Measurements from ENCODE around the gene TBC1D1.

Gene TBC1D1

GRCh38 chr4:38170338-38171169 is 279.7 kb downstream of the TBC1D1 start:
- Histone ChIP-seq H3K36me3 (ENCODE audit: control insufficient read depth, insufficient read depth, low read length) (no peaks in the 10 kb centered on the region), H3K27ac (ENCODE audit: low read depth, low read length) (no peak overlapping the region), H3K27me3 (ENCODE audit: control insufficient read depth, insufficient read depth, low read length) (no peaks in the 10 kb centered on the region), H3K9ac (ENCODE audit: low read length) (no peak overlapping the region), H3K9me3 (ENCODE audit: control insufficient read depth, insufficient read depth, low read depth, low read length) (no peaks in the 10 kb centered on the region), H3K4me3 (ENCODE audit: low read depth, low read length) (no peak overlapping the region), H3K4me1 (ENCODE audit: control insufficient read depth, insufficient read depth, low read length) (no peaks in the 10 kb centered on the region)

- no peaks in the 10 kb centered on the region for H3K27me3 ChIP-seq (ENCODE audit: control insufficient read depth, insufficient read depth, low read length)
- H3K9ac ChIP-seq (ENCODE audit: low read length): no peak overlapping the region
- H3K4me3 ChIP-seq (ENCODE audit: low read depth, low read length): no peak overlapping the region
- H3K9me3 ChIP-seq (ENCODE audit: control insufficient read depth, insufficient read depth, low read depth, low read length): no peaks in the 10 kb centered on the region
- no peaks in the 10 kb centered on the region for H3K4me1 ChIP-seq (ENCODE audit: control insufficient read depth, insufficient read depth, low read length)
- no peak overlapping the region for H3K27ac ChIP-seq (ENCODE audit: low read depth, low read length)
- H3K36me3 ChIP-seq (ENCODE audit: control insufficient read depth, insufficient read depth, low read length): no peaks in the 10 kb centered on the region
Observed at GRCh38 chr4:38172078-38172477, 281.2 kb downstream of the TBC1D1 start.

DNA sequence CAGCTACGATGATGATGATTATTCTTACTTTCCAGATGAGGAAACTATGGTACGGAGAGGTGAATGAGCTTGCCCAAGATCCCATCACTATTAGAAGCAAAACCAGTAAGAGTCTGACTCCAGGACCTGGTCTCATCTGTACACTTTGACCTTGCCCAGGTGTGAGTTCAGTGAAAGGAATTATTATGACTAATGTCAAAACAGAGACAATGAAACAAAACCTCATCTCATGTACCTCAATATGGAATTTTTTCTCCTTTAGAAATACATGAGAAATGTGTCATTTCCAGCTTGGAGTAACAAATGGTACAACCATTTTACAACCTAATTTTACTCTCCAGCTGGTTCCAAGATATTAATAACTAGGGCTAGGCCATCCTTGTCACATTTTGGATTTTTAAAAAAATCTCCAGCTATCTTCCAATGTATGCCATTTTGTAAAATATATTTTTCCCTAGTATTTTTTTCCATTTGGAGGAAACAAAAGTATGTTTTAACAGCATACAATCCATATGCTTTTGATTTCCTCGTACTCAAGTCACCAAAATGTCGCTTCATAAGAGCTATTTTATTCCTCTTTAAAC is 283.1 kb downstream of the TBC1D1 start:
- no peak overlapping the region for H3K9ac ChIP-seq (ENCODE audit: low read length)
- no peaks in the 10 kb centered on the region for H3K4me1 ChIP-seq (ENCODE audit: control insufficient read depth, insufficient read depth, low read length)
- H3K27ac ChIP-seq (ENCODE audit: low read depth, low read length): no peak overlapping the region
- no peaks in the 10 kb centered on the region; the same call in 1 of the 2 replicates for H3K9me3 ChIP-seq (ENCODE audit: control insufficient read depth, insufficient read depth, low read depth, low read length)
- H3K36me3 ChIP-seq (ENCODE audit: control insufficient read depth, insufficient read depth, low read length): no peaks in the 10 kb centered on the region
- no peak overlapping the region for H3K4me3 ChIP-seq (ENCODE audit: low read depth, low read length)
- no peaks in the 10 kb centered on the region for H3K27me3 ChIP-seq (ENCODE audit: control insufficient read depth, insufficient read depth, low read length)

- no peak overlapping the region for H3K9ac ChIP-seq (ENCODE audit: low read length)
Observed at GRCh38 chr4:38174801-38175200, 283.9 kb downstream of the TBC1D1 start.

DNA sequence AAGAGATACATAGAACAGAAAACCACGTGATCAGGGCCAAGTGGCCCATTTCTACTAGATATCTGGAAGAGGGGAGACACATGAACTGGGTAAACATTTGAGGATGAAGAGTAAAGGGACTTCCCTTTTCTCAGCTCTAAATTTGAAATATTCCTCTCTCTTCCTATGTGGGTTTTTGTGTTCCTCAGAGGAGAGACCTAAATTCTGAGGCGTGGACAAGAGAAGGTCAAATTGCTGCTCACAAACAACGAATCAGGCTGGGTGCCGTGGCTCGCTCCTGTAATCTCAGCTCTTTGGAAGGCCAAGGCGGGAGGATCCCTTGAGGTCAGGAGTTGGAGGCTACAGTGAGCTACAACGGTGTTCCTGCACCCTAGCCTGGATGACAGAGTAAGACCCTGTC is 285.3 kb downstream of the TBC1D1 start:
- peaks cover 6% of the 10 kb centered on the region; the same call in 1 of the 2 replicates for H3K4me1 ChIP-seq (ENCODE audit: control insufficient read depth, insufficient read depth, low read length)
- no peak overlapping the region for H3K9ac ChIP-seq (ENCODE audit: low read length)
- peaks cover 3% of the 10 kb centered on the region; the same call in 1 of the 2 replicates for H3K9me3 ChIP-seq (ENCODE audit: control insufficient read depth, insufficient read depth, low read depth, low read length)

More at GRCh38 chr4:38174801-38175200, 283.9 kb downstream of the TBC1D1 start:
- H3K4me1 ChIP-seq (ENCODE audit: control insufficient read depth, insufficient read depth, low read length): peaks cover under 1% of the 10 kb centered on the region; the same call in 1 of the 2 replicates
- no peak overlapping the region for H3K27ac ChIP-seq (ENCODE audit: low read depth, low read length)
- H3K36me3 ChIP-seq (ENCODE audit: control insufficient read depth, insufficient read depth, low read length): no peaks in the 10 kb centered on the region
- H3K27me3 ChIP-seq (ENCODE audit: control insufficient read depth, insufficient read depth, low read length): no peaks in the 10 kb centered on the region
- peaks cover 2% of the 10 kb centered on the region; the same call in 1 of the 2 replicates for H3K9me3 ChIP-seq (ENCODE audit: control insufficient read depth, insufficient read depth, low read depth, low read length)
- no peak overlapping the region for H3K4me3 ChIP-seq (ENCODE audit: low read depth, low read length)

GRCh38 chr4:38177035-38177546 is 286.2 kb downstream of the TBC1D1 start:
- H3K9ac ChIP-seq (ENCODE audit: low read length): no peak overlapping the region
- peaks cover 10% of the 10 kb centered on the region; the same call in 1 of the 2 replicates for H3K9me3 ChIP-seq (ENCODE audit: control insufficient read depth, insufficient read depth, low read depth, low read length)
- H3K4me3 ChIP-seq (ENCODE audit: low read depth, low read length): no peak overlapping the region
- no peaks in the 10 kb centered on the region for H3K36me3 ChIP-seq (ENCODE audit: control insufficient read depth, insufficient read depth, low read length)
- H3K4me1 ChIP-seq (ENCODE audit: control insufficient read depth, insufficient read depth, low read length): peaks cover 6% of the 10 kb centered on the region; the same call in 1 of the 2 replicates
- no peak overlapping the region for H3K27ac ChIP-seq (ENCODE audit: low read depth, low read length)
- H3K27me3 ChIP-seq (ENCODE audit: control insufficient read depth, insufficient read depth, low read length): no peaks in the 10 kb centered on the region

More for the DNA sequence above, 285.3 kb downstream of the TBC1D1 start:
- H3K27ac ChIP-seq (ENCODE audit: low read depth, low read length): no peak overlapping the region
- H3K4me3 ChIP-seq (ENCODE audit: low read depth, low read length): no peak overlapping the region
- no peaks in the 10 kb centered on the region for H3K27me3 ChIP-seq (ENCODE audit: control insufficient read depth, insufficient read depth, low read length)
- no peaks in the 10 kb centered on the region for H3K36me3 ChIP-seq (ENCODE audit: control insufficient read depth, insufficient read depth, low read length)

GRCh38 chr4:38177641-38178391 is 286.9 kb downstream of the TBC1D1 start:
- no peak overlapping the region for H3K27ac ChIP-seq (ENCODE audit: low read depth, low read length)
- H3K36me3 ChIP-seq (ENCODE audit: control insufficient read depth, insufficient read depth, low read length): no peaks in the 10 kb centered on the region
- no peaks in the 10 kb centered on the region for H3K27me3 ChIP-seq (ENCODE audit: control insufficient read depth, insufficient read depth, low read length)
- H3K9me3 ChIP-seq (ENCODE audit: control insufficient read depth, insufficient read depth, low read depth, low read length): peaks cover 16% of the 10 kb centered on the region
- no peak overlapping the region for H3K4me3 ChIP-seq (ENCODE audit: low read depth, low read length)
- H3K9ac ChIP-seq (ENCODE audit: low read length): no peak overlapping the region
- peaks cover 6% of the 10 kb centered on the region; the same call in 1 of the 2 replicates for H3K4me1 ChIP-seq (ENCODE audit: control insufficient read depth, insufficient read depth, low read length)

DNA sequence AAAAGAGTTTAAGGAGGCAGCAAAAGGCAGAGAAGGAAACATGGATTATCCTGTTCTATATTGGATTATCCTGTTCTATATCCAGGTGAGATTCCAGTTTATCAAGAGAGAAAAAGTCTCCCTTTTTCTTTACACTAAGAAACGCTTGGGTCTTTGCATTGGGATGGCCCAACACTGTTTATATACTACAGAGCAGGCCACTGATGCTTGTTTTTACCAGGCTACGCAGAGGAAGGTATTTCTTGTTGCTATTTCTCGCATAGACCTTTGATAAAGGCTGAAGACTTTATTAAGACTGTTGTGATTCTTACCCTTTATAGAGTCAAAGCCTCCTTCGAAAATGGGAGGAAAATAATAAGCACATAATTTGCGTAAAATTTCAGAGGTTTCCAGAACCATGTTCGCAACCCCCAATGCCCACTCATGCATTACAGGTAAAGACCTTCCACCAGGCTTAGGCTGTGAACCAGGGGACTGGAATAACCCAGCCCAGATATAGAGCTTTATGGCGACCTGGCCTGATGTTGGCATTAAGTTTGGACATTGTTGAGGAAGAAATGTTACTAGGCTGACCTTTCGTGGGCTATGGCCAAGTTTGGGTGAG is 287.6 kb downstream of the TBC1D1 start:
- Histone ChIP-seq H3K4me3 (ENCODE audit: low read depth, low read length) (no peak overlapping the region), H3K4me1 (ENCODE audit: control insufficient read depth, insufficient read depth, low read length) (peaks cover 6% of the 10 kb centered on the region; the same call in 1 of the 2 replicates), H3K9me3 (ENCODE audit: control insufficient read depth, insufficient read depth, low read depth, low read length) (peaks cover 20% of the 10 kb centered on the region), H3K27ac (ENCODE audit: low read depth, low read length) (no peak overlapping the region), H3K9ac (ENCODE audit: low read length) (no peak overlapping the region), H3K36me3 (ENCODE audit: control insufficient read depth, insufficient read depth, low read length) (no peaks in the 10 kb centered on the region), H3K27me3 (ENCODE audit: control insufficient read depth, insufficient read depth, low read length) (no peaks in the 10 kb centered on the region)

DNA sequence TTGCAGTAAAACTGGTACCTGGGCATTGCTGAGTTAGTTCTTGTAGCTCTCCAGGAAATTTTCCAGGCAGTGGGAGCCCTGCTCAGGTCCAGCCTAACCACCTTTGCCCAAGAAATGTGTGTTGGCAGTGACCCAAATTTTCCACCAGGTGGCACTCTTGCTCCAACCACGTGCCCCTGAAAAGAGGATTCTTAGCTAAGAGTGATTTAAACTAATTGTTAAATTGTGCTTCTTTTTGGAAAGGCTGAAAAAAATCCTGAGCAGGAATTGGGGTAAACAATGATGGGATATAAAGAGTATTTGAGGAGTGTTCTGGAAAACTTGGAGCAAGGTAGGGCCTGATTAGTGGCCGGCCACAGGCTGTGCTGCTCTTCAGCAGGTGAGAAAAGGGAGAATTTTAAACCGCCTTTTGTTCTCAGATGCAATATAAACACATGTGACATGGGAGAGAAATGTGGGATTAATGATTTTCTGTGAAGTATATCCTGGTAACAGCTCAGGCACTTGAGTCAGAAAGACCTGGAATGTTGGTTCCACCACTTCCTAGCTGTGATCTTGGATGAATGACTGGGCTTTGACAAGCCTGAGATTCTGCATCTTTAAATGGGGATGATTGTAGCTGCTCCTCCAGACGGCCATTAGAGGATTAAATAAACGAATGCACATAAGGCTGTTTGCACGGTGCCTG is 288.9 kb downstream of the TBC1D1 start:
- Histone ChIP-seq H3K27me3 (ENCODE audit: control insufficient read depth, insufficient read depth, low read length) (no peaks in the 10 kb centered on the region), H3K9me3 (ENCODE audit: control insufficient read depth, insufficient read depth, low read depth, low read length) (peaks cover 20% of the 10 kb centered on the region), H3K27ac (ENCODE audit: low read depth, low read length) (no peak overlapping the region), H3K4me1 (ENCODE audit: control insufficient read depth, insufficient read depth, low read length) (peaks cover 6% of the 10 kb centered on the region; the same call in 1 of the 2 replicates), H3K9ac (ENCODE audit: low read length) (no peak overlapping the region), H3K4me3 (ENCODE audit: low read depth, low read length) (no peak overlapping the region), H3K36me3 (ENCODE audit: control insufficient read depth, insufficient read depth, low read length) (no peaks in the 10 kb centered on the region)

DNA sequence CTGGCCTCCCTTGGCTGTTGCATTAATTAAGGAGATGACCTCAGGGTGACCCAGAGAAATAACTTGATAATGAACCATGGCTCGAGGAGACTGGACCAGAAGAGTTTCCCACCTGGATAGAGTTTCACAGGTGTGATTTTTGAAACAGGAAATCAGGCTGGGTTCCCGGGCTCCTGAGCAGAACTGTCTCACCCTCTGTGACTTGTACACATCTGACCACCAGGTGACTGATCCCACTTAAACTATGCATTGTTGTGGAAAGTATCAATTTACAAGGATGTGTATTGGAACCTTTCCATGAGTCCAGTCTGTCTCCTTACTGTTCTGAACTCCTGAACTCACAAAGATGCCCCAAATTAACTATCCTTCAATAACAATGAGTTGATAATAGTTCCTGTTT is 289.6 kb downstream of the TBC1D1 start:
- Histone ChIP-seq H3K4me1 (ENCODE audit: control insufficient read depth, insufficient read depth, low read length) (peaks cover 6% of the 10 kb centered on the region; the same call in 1 of the 2 replicates), H3K36me3 (ENCODE audit: control insufficient read depth, insufficient read depth, low read length) (no peaks in the 10 kb centered on the region), H3K27me3 (ENCODE audit: control insufficient read depth, insufficient read depth, low read length) (no peaks in the 10 kb centered on the region), H3K4me3 (ENCODE audit: low read depth, low read length) (no peak overlapping the region), H3K27ac (ENCODE audit: low read depth, low read length) (no peak overlapping the region), H3K9me3 (ENCODE audit: control insufficient read depth, insufficient read depth, low read depth, low read length) (peaks cover 20% of the 10 kb centered on the region), H3K9ac (ENCODE audit: low read length) (no peak overlapping the region)
